Lower lobe of right lung (tissue), 2 donors: ENCODE data around the gene GNAO1. TPM values are rescaled to one million over a fixed set of nuclear protein-coding genes. Genes with fewer than 3 reads are reported as not detected.

Source experiments
- ATAC-seq, 2 donors: fragments of 200-7000 bp; cut with Tn5 transposase; one replicate each; pipeline ENCODE4 v1.9.1; 2020 to 2022; ENCODE audit warnings: mild to moderate bottlenecking in 2 of 2, moderate library complexity in 2 of 2
- DNase-seq: peaks from one replicate; pipeline ENCODE4 v3.0.0-alpha.2; 2020
- H3K27ac ChIP-seq: fragments of 200-600 bp; one replicate; pipeline ENCODE4 v1.8.0; 2022
- H3K27me3 ChIP-seq: fragments of 200-600 bp; one replicate; pipeline ENCODE4 v1.8.0; 2022; ENCODE audit warnings: low read depth
- H3K36me3 ChIP-seq: fragments of 200-600 bp; one replicate; pipeline ENCODE4 v1.8.0; 2022; ENCODE audit warnings: mild to moderate bottlenecking
- H3K4me1 ChIP-seq: fragments of 200-600 bp; one replicate; pipeline ENCODE4 v1.8.0; 2022
- H3K4me3 ChIP-seq: fragments of 200-600 bp; one replicate; pipeline ENCODE4 v1.8.0; 2022; ENCODE audit warnings: mild to moderate bottlenecking
- H3K9me3 ChIP-seq: fragments of 200-600 bp; one replicate; pipeline ENCODE4 v1.8.0; 2022
- intact Hi-C: fragments of 100-400 bp; cut with DNase I; formaldehyde crosslinking; loops from one replicate; pipeline ENCODE4 v1.11.0; 2022
- total RNA-seq: library from RNA; stranded (reverse); fragmentation: NEBNext Ultra II Directional; extraction: Animal tissue kit (Norgen Biotek cat#: 25700); gene quantifications from one replicate; pipeline ENCODE4 v1.2.1, GENCODE V29; 2021
- TF ChIP-seq, protein P1 (sequence below): fragments of 200-600 bp; IDR thresholded peaks from one replicate; pipeline ENCODE4 v1.8.0; 2022; ENCODE audit warnings: antibody characterized with exemption, mild to moderate bottlenecking
- donor health status: DM: no; HTN: yes; CAD: no; lungs with severe emphysema.

Gene GNAO1
- total RNA-seq, 1 donor from 2014 or later: 1.8 TPM

DNA sequence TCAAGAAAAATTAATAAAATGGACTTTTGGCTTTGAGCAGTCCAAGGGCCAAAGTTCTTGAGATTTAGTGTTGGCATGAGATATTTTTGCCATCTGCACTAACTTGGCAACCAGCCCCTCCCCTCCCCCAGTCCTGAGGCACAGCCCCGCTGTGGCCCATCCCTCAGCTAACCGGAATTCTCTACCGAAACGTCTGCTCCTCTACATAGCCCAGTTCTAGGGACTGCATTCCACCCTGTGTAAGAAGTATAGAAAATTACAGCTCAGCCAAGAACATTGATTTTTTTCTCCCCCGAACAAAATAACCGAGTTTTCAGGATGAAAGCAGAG is 136.6 kb downstream of the GNAO1 start:
- intact Hi-C loops: no loop called here
- Histone ChIP-seq H3K27me3 (no peaks in the 10 kb centered on the region), H3K4me1 (no peaks in the 10 kb centered on the region), H3K9me3 (no peaks in the 10 kb centered on the region), H3K27ac (no peak overlapping the region), H3K4me3 (no peak overlapping the region), H3K36me3 (no peaks in the 10 kb centered on the region)
- no peak for DNase-seq
- ATAC-seq: no peak
- TF ChIP-seq, protein P1, sequence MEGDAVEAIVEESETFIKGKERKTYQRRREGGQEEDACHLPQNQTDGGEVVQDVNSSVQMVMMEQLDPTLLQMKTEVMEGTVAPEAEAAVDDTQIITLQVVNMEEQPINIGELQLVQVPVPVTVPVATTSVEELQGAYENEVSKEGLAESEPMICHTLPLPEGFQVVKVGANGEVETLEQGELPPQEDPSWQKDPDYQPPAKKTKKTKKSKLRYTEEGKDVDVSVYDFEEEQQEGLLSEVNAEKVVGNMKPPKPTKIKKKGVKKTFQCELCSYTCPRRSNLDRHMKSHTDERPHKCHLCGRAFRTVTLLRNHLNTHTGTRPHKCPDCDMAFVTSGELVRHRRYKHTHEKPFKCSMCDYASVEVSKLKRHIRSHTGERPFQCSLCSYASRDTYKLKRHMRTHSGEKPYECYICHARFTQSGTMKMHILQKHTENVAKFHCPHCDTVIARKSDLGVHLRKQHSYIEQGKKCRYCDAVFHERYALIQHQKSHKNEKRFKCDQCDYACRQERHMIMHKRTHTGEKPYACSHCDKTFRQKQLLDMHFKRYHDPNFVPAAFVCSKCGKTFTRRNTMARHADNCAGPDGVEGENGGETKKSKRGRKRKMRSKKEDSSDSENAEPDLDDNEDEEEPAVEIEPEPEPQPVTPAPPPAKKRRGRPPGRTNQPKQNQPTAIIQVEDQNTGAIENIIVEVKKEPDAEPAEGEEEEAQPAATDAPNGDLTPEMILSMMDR: no peak

DNA sequence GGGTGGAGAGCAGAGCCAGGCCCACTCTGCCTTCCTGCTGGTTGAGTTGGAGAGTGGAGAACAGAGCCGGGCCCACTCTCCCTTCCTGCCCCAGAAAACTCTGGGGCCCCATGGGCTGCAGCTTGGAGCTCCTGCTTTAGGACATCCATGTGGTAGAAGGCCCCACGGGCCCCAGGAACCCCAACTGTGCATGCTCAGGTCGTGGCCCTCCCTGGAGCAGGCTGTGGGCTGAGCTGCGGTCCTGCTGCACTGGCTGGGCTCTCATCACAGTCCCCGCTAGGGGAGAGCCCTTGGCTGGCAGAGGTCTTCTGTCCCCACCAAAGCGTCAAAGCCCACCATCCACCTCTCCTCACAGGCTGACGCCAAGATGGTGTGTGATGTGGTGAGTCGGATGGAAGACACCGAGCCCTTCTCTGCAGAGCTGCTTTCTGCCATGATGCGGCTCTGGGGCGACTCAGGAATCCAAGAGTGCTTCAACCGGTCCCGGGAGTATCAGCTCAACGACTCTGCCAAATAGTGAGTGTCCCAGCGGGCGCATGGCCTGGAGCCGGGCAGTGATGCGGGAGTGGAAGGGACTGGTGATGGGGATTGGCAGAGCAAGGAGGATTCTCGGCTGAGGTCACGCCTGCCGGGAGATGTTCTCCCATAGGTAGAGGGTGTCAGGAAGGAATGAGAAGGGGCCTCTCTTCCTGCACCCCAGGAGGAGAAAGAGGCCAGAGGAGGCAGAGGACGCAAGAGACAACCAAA is 137.2 kb downstream of the GNAO1 start:
- TF ChIP-seq, protein P1: no peak
- no peaks in the 10 kb centered on the region for H3K36me3 ChIP-seq
- DNase-seq (no peak), ATAC-seq (no peak)
- no peaks in the 10 kb centered on the region for H3K27me3 ChIP-seq
- intact Hi-C loops: no loop called here
- H3K27ac ChIP-seq: no peak overlapping the region
- no peak overlapping the region for H3K4me3 ChIP-seq
- no peaks in the 10 kb centered on the region for H3K4me1 ChIP-seq
- no peaks in the 10 kb centered on the region for H3K9me3 ChIP-seq

DNA sequence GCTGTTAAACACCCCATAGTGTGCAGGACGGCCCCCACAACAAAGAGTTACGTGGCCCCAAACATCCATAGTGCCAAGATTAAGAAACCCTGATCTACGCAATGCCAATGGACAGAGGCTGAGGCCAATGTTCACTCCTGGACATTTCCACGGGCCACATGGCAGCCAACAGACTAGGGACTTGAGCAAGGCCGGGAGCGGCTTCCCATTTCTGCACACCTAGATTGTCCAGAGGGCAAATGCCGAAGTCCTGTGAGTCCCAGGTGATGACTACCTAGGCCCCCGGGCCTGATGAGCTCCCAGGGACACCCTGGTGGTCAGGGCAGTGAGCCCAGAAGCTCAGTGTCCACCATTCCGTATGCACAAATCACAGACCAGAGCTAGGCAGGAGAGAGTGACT is 138.6 kb downstream of the GNAO1 start:
- Histone ChIP-seq H3K27me3 (no peaks in the 10 kb centered on the region), H3K36me3 (no peaks in the 10 kb centered on the region), H3K9me3 (no peaks in the 10 kb centered on the region), H3K4me3 (no peak overlapping the region), H3K27ac (no peak overlapping the region), H3K4me1 (no peaks in the 10 kb centered on the region)
- intact Hi-C loops: no loop called here
- no peak for ATAC-seq
- TF ChIP-seq, protein P1: no peak
- DNase-seq: no peak

DNA sequence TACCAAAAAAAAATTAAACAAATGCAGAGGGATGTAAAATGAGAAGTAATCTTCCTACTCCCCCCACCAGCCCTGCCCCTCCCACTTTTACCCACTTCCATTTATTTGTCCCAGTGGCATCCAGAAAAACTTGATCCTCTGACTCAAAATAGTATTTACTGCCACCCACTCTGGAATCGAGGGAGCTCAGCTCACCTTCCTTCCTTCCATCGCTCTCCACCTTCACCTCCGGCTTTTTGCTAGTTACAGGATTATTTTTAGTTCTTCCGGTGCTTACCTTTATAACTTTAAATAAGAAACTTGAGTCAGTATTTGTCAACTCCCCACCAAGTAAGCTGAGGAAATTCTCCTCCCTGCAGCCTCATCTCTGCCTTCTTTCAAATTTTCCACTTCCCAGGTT is 139.2 kb downstream of the GNAO1 start:
- intact Hi-C loops: no loop called here
- no peak overlapping the region for H3K4me3 ChIP-seq
- H3K9me3 ChIP-seq: no peaks in the 10 kb centered on the region
- H3K4me1 ChIP-seq: no peaks in the 10 kb centered on the region
- TF ChIP-seq, protein P1: no peak
- ATAC-seq (no peak), DNase-seq (no peak)
- no peaks in the 10 kb centered on the region for H3K27me3 ChIP-seq
- no peak overlapping the region for H3K27ac ChIP-seq
- H3K36me3 ChIP-seq: no peaks in the 10 kb centered on the region

DNA sequence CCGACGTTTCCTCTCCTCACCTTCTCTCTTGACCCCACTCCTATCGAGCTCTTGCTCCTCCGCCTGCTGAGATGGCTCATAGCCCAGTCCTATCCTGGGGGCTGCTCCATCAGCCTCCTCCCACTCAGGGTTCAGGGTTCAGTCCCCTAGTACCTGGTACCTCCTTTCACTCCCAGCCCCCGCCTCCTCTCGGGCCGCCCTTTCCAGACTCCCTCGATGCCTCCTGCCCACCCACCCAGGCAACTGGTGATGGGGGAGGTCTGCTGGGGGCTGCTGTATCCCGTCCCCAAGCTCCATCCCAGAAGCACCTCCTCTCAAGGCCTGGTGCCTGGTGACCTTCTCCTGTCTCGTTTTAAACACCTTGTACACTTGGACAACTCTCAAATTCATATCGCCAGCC is 140.1 kb downstream of the GNAO1 start:
- no peak for DNase-seq
- H3K36me3 ChIP-seq: no peaks in the 10 kb centered on the region
- TF ChIP-seq, protein P1: no peak

More for the DNA sequence above, 140.1 kb downstream of the GNAO1 start:
- Histone ChIP-seq H3K4me1 (no peaks in the 10 kb centered on the region), H3K27me3 (no peaks in the 10 kb centered on the region), H3K4me3 (no peak overlapping the region), H3K27ac (no peak overlapping the region), H3K9me3 (no peaks in the 10 kb centered on the region)
- no peak for ATAC-seq
- intact Hi-C loops: no loop called here
